Measurements from ENCODE around the gene INMT. TPM values are rescaled to one million over a fixed set of nuclear protein-coding genes. Genes with fewer than 3 reads are reported as not detected.

Gene INMT
- total RNA-seq, 1 donor from 2014 or later = 0.09 TPM

- no peaks in the 10 kb centered on the region for H3K79me2 ChIP-seq (ENCODE audit: insufficient read depth, low read length)
- no peaks in the 10 kb centered on the region for H3K9me3 ChIP-seq (ENCODE audit: insufficient read depth, low read depth, low read length)
- H3K4me3 ChIP-seq (ENCODE audit: insufficient read depth, low read depth, low read length) = no peak overlapping the region
- FAIRE-seq (peak; percentile 74), DNase-seq (ENCODE audit: low read depth) (peak; percentile 47)
- no peak overlapping the region for H3K27ac Mint-ChIP-seq (ENCODE audit: unreplicated experiment)
- peaks cover 55% of the 10 kb centered on the region for H3K4me1 Mint-ChIP-seq (ENCODE audit: low read depth, unreplicated experiment)
- H2AFZ ChIP-seq (ENCODE audit: low read depth, low read length) = no peak overlapping the region
- TF ChIP-seq CTCF (IDR thresholded peaks at IDR 0.05; ENCODE audit: insufficient read depth, low read depth, low read length) (peak; percentile 77), EZH2 (IDR thresholded peaks at IDR 0.05; ENCODE audit: insufficient read depth, low read length) (no peak)
- no peak overlapping the region for H3K9ac ChIP-seq (ENCODE audit: low read length)
- peaks cover 18% of the 10 kb centered on the region for H4K20me1 ChIP-seq (ENCODE audit: insufficient read depth, low read length)
- H3K27ac ChIP-seq (ENCODE audit: low read depth, low read length) = no peak overlapping the region
- H3K27me3 ChIP-seq (ENCODE audit: insufficient read depth, low read length) = no peaks in the 10 kb centered on the region
- no peaks in the 10 kb centered on the region for H3K36me3 Mint-ChIP-seq (ENCODE audit: low read depth, unreplicated experiment)
- H3K36me3 ChIP-seq (ENCODE audit: insufficient read depth, low read length) = no peaks in the 10 kb centered on the region
- H3K4me1 ChIP-seq (ENCODE audit: insufficient read depth, low read length) = peaks cover 53% of the 10 kb centered on the region
- H3K4me2 ChIP-seq (ENCODE audit: low read length) = peak overlapping the region; percentile 37
- H3K27me3 Mint-ChIP-seq (ENCODE audit: low read depth, unreplicated experiment) = no peaks in the 10 kb centered on the region
- H3K4me3 Mint-ChIP-seq (ENCODE audit: unreplicated experiment) = no peak overlapping the region
- H3K9me3 Mint-ChIP-seq (ENCODE audit: unreplicated experiment) = peaks cover 2% of the 10 kb centered on the region
These were observed 48.9 kb downstream of the INMT start for GRCh38 chr7:30800785-30801252.

DNA sequence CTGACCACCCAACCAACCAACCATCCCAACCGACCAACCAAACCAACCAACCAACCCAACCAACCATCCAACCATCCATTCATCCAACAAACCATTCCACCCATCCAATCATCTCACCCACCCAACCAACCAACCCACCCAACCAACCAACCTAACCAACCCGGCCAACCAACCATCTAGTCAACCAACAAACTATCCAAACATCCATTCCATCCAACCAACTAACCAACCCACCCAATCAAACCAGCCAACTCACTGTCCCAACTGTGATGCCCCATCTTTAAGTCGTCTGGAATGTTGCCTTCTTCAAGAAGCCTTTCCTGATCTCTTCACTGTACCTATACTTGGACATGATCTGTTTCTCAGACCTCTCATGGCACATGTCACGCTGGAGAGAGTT is 50.9 kb downstream of the INMT start:
- peaks cover 4% of the 10 kb centered on the region for H3K9me3 Mint-ChIP-seq (ENCODE audit: unreplicated experiment)
- no peak for DNase-seq (ENCODE audit: low read depth)
- Histone ChIP-seq H3K9me3 (ENCODE audit: insufficient read depth, low read depth, low read length) (no peaks in the 10 kb centered on the region), H3K27me3 (ENCODE audit: insufficient read depth, low read length) (peaks cover 7% of the 10 kb centered on the region), H3K4me2 (ENCODE audit: low read length) (no peak overlapping the region), H2AFZ (ENCODE audit: low read depth, low read length) (no peak overlapping the region), H3K36me3 (ENCODE audit: insufficient read depth, low read length) (no peaks in the 10 kb centered on the region), H3K4me1 (ENCODE audit: insufficient read depth, low read length) (peaks cover 40% of the 10 kb centered on the region), H3K4me3 (ENCODE audit: insufficient read depth, low read depth, low read length) (no peak overlapping the region), H3K79me2 (ENCODE audit: insufficient read depth, low read length) (no peaks in the 10 kb centered on the region), H3K27ac (ENCODE audit: low read depth, low read length) (no peak overlapping the region), H3K9ac (ENCODE audit: low read length) (no peak overlapping the region), H4K20me1 (ENCODE audit: insufficient read depth, low read length) (peaks cover 18% of the 10 kb centered on the region)
- H3K4me3 Mint-ChIP-seq (ENCODE audit: unreplicated experiment) = no peak overlapping the region
- no peak overlapping the region for H3K27ac Mint-ChIP-seq (ENCODE audit: unreplicated experiment)
- no peaks in the 10 kb centered on the region for H3K27me3 Mint-ChIP-seq (ENCODE audit: low read depth, unreplicated experiment)
- peaks cover 38% of the 10 kb centered on the region for H3K4me1 Mint-ChIP-seq (ENCODE audit: low read depth, unreplicated experiment)
- TF ChIP-seq EZH2 (IDR thresholded peaks at IDR 0.05; ENCODE audit: insufficient read depth, low read length) (no peak), CTCF (IDR thresholded peaks at IDR 0.05; ENCODE audit: insufficient read depth, low read depth, low read length) (no peak)
- H3K36me3 Mint-ChIP-seq (ENCODE audit: low read depth, unreplicated experiment) = no peaks in the 10 kb centered on the region
- no peak for FAIRE-seq

DNA sequence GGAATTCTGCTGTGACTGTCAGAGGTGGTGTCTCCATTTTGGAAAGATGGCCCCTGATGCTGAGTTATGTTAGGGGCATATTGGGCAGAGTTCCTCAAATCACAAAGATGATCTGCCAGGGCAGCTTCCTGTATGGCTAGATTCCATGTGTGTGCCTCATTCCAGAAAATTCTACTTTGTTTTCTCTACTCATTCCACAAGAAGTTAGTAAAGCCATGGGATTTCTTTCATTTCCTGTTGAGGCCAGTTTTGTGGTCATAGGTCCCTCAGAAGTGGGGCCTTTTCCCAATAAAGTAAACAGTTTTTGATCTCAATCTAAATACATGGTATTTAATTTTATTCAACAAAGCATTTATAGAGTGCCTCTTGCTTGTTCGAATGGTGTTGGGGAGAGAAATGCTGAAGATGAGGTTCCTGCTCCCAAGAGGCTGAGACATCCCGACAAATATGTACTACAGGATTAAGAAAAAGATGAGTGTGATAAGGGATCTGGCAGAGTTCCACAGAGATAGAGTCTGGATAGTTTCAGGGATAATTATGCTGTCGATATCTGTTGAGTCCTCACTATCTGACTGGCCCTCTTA is 52.2 kb downstream of the INMT start:
- no peak for TF ChIP-seq CTCF (IDR thresholded peaks at IDR 0.05; ENCODE audit: insufficient read depth, low read depth, low read length)
- TF ChIP-seq EZH2 (IDR thresholded peaks at IDR 0.05; ENCODE audit: insufficient read depth, low read length) = no peak
- Histone ChIP-seq H3K27ac (ENCODE audit: low read depth, low read length) (no peak overlapping the region), H3K79me2 (ENCODE audit: insufficient read depth, low read length) (no peaks in the 10 kb centered on the region), H2AFZ (ENCODE audit: low read depth, low read length) (no peak overlapping the region), H3K9ac (ENCODE audit: low read length) (no peak overlapping the region), H3K4me2 (ENCODE audit: low read length) (peak overlapping the region; percentile 53), H3K4me3 (ENCODE audit: insufficient read depth, low read depth, low read length) (no peak overlapping the region), H4K20me1 (ENCODE audit: insufficient read depth, low read length) (peaks cover 18% of the 10 kb centered on the region), H3K9me3 (ENCODE audit: insufficient read depth, low read depth, low read length) (no peaks in the 10 kb centered on the region), H3K36me3 (ENCODE audit: insufficient read depth, low read length) (no peaks in the 10 kb centered on the region), H3K4me1 (ENCODE audit: insufficient read depth, low read length) (peaks cover 34% of the 10 kb centered on the region), H3K27me3 (ENCODE audit: insufficient read depth, low read length) (peaks cover 7% of the 10 kb centered on the region)
- peaks cover 4% of the 10 kb centered on the region for H3K9me3 Mint-ChIP-seq (ENCODE audit: unreplicated experiment)
- FAIRE-seq (peak; percentile 93), DNase-seq (ENCODE audit: low read depth) (peak; percentile 95)
- H3K36me3 Mint-ChIP-seq (ENCODE audit: low read depth, unreplicated experiment) = no peaks in the 10 kb centered on the region
- H3K27ac Mint-ChIP-seq (ENCODE audit: unreplicated experiment) = peak overlapping the region; percentile 88
- H3K4me1 Mint-ChIP-seq (ENCODE audit: low read depth, unreplicated experiment) = peaks cover 31% of the 10 kb centered on the region
- H3K27me3 Mint-ChIP-seq (ENCODE audit: low read depth, unreplicated experiment) = no peaks in the 10 kb centered on the region
- no peak overlapping the region for H3K4me3 Mint-ChIP-seq (ENCODE audit: unreplicated experiment)

All from astrocyte (in vitro differentiated cells and primary cell).